RPMI7951 (cell line): ENCODE measurements around the gene GOLGA1. TPM values are rescaled to one million over a fixed set of nuclear protein-coding genes. Genes with fewer than 3 reads are reported as not detected.
"Not testable (repeated sequence)": the region's sequence is repeated elsewhere in the genome, so short reads cannot be mapped to it uniquely, and the experiment has no call there.

Experiments
- DNase-seq: peaks from one replicate; pipeline ENCODE4 v3.0.0-alpha.2; 2012; ENCODE audit warnings: low read depth
- total RNA-seq: library from RNA; depleted of rRNA; stranded (reverse); fragments of >200 nt; shearing (Covaris generic); gene quantifications from 2 replicates; pipeline ENCODE4 v1.2.3, GENCODE V29; 2014; rRNA removed

GOLGA1 gene
- total RNA-seq, 1 experiment from 2014 or later = 9.3 TPM

GRCh38 chr9:124838132-124838531 is 102.8 kb downstream of the GOLGA1 start:
- DNase-seq = not testable (repeated sequence)

- peak; percentile 87 for DNase-seq
These were observed 105.8 kb downstream of the GOLGA1 start for GRCh38 chr9:124835026-124835557.

- DNase-seq = peak; percentile 82
These were observed 106.3 kb downstream of the GOLGA1 start for GRCh38 chr9:124834591-124834990.

- no peak for DNase-seq
These were observed 109.1 kb downstream of the GOLGA1 start for GRCh38 chr9:124831642-124832364.

- DNase-seq = no peak
These were observed 110.3 kb downstream of the GOLGA1 start for GRCh38 chr9:124830593-124830992.

GRCh38 chr9:124829334-124829669 is 111.6 kb downstream of the GOLGA1 start:
- no peak for DNase-seq

GRCh38 chr9:124828489-124829333 is 112.2 kb downstream of the GOLGA1 start:
- no peak for DNase-seq

Other genes with a start within 250 kb of the GOLGA1 start
- 0.29 and 1.4 TPM in 2 replicates for gene NR6A1, start 169.8 kb downstream of the GOLGA1 start, total RNA-seq
- gene OLFML2A, start 163.9 kb downstream of the GOLGA1 start, total RNA-seq = 31.2 and 43.6 TPM in 2 replicates
- gene WDR38, start 87.6 kb downstream of the GOLGA1 start, total RNA-seq = 0.12 and 0.20 TPM in 2 replicates
- gene RPL35, start 79.1 kb downstream of the GOLGA1 start, total RNA-seq = 2,253 and 2,890 TPM in 2 replicates
- gene ARPC5L, start 79.0 kb downstream of the GOLGA1 start, total RNA-seq = 21.0 and 33.8 TPM in 2 replicates
- gene SCAI, start 202.4 kb upstream of the GOLGA1 start, total RNA-seq = 3.1 and 3.5 TPM in 2 replicates
- gene PPP6C, start 248.7 kb upstream of the GOLGA1 start, total RNA-seq = 32.0 and 38.3 TPM in 2 replicates